MM.1S (cell line): ENCODE measurements around the gene PIEZO1.

Source experiments
- EZH2phosphoT487 ChIP-seq: fragments of 300-600 bp; sonication (generic); IDR thresholded peaks from 2 replicates; pipeline ENCODE4 v1.6.1; 2018; ENCODE audit warnings: antibody characterized with exemption, low read length
- TF ChIP-seq, protein P1 (sequence below): fragments of 300-600 bp; sonication (generic); IDR thresholded peaks from 2 replicates; pipeline ENCODE4 v1.5.1; 2016; ENCODE audit warnings: antibody characterized with exemption, low read length, mixed read lengths

DNA sequence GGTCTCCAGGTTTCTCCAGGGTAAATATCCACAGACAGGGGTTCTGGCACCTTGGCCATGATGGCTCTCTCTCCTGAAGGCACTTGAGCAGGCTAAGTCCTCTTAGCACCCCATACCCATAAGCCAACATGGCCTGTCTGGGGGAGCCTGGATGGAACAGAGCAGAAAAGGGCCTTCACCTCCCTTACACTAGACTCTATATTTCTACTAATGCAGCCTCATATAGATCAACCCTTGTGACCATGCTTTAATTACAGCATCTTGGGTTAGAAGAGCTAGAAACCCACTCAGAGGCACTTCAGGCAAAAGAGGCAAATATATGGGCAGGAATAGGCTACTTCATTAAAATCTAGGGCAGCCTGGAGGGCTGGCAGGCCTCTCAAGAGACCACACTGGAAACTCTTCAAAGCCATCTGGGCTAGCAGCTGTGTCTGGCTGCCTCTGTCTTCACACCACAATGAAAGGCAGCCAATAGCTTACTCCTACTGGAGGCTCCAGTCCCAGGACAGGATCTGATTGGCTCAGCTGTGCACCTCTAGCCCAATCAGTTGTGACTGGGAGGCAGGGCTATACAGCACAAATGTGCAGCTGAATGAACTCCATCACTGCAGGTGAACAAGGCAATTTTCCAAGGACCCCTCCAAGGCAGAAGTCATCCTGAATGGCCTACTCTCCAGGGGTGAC, 13.9 kb upstream of the PIEZO1 start:
- TF ChIP-seq, protein P1, sequence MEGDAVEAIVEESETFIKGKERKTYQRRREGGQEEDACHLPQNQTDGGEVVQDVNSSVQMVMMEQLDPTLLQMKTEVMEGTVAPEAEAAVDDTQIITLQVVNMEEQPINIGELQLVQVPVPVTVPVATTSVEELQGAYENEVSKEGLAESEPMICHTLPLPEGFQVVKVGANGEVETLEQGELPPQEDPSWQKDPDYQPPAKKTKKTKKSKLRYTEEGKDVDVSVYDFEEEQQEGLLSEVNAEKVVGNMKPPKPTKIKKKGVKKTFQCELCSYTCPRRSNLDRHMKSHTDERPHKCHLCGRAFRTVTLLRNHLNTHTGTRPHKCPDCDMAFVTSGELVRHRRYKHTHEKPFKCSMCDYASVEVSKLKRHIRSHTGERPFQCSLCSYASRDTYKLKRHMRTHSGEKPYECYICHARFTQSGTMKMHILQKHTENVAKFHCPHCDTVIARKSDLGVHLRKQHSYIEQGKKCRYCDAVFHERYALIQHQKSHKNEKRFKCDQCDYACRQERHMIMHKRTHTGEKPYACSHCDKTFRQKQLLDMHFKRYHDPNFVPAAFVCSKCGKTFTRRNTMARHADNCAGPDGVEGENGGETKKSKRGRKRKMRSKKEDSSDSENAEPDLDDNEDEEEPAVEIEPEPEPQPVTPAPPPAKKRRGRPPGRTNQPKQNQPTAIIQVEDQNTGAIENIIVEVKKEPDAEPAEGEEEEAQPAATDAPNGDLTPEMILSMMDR, result no peak
- TF ChIP-seq EZH2phosphoT487, result no peak
